HepG2 (cell line): Measurements from ENCODE around the gene KLHL8. TPM values are rescaled to one million over a fixed set of nuclear protein-coding genes. Genes with fewer than 3 reads are reported as not detected.

Experiments
- ATAC-seq: fragments of 200-7000 bp; cut with Tn5 transposase; 3 replicates; pipeline ENCODE4 v1.9.1; 2020; ENCODE audit warnings: mild to moderate bottlenecking, moderate library complexity
- BruUV-seq: library from RNA; stranded (reverse); fragments of 400-500 nt; replicated peaks from 2 replicates; lab custom pipeline; 2021; lab: Mats Ljungman, UMichigan
- CTCF ChIA-PET: fragments of 300-600 bp; formaldehyde crosslinking; extraction: SDS; loops from one replicate; lab custom pipeline; 2021; ENCODE audit warnings: low total read pairs, inconsistent platforms, low intra/inter-chr PET ratio; lab: Yijun Ruan, JAX
- POLR2A ChIA-PET: fragments of 350-600 bp; sonication (Branson Sonifier 250); formaldehyde crosslinking; loops from one replicate; lab custom pipeline; 2020; ENCODE audit warnings: antibody characterized with exemption, inconsistent platforms; lab: Yijun Ruan, JAX
- DNase-seq: peaks from one replicate; pipeline ENCODE4 v3.0.0-alpha.2; 2015; ENCODE audit warnings: low spot score
- FAIRE-seq: peaks from 3 replicates; lab custom pipeline; 2011; peaks lifted over from hg19 to GRCh38; lab: Jason Lieb, UNC
- H2AFZ ChIP-seq: one replicate; pipeline ENCODE4 v1.6.1; 2011; ENCODE audit warnings: low read length, inconsistent platforms
- H3K27ac ChIP-seq: fragments of 300-600 bp; 3 replicates; pipeline ENCODE4 v1.8.0; 2011; ENCODE audit warnings: mixed run types, mild to moderate bottlenecking, mixed read lengths, low read length, inconsistent platforms; ENCODE audit not compliant: insufficient read depth; ENCODE audit errors: extremely low read length
- H3K27me3 ChIP-seq, 2 experiments: fragments of 200-600 bp in 1 of 2; 2 replicates in 1 of 2; 3 replicates in 1 of 2; pipeline versions ENCODE4 v1.6.0 to v1.8.0; 2011; ENCODE audit warnings: low read length in 2 of 2, mild to moderate bottlenecking in 2 of 2, moderate library complexity in 2 of 2, inconsistent platforms in 1 of 2; ENCODE audit not compliant: insufficient read depth in 2 of 2, control insufficient read depth in 1 of 2
- H3K36me3 ChIP-seq, 2 experiments: fragments of 200-600 bp in 1 of 2; replicated peaks in 1 of 2; 2 replicates in 1 of 2; 3 replicates in 1 of 2; pipeline versions ENCODE4 v1.5.1 to v1.8.0; 2011; ENCODE audit warnings: low read length in 2 of 2, inconsistent platforms in 1 of 2; ENCODE audit not compliant: insufficient read depth in 2 of 2, control insufficient read depth in 1 of 2
- H3K4me1 ChIP-seq: 2 replicates; pipeline ENCODE4 v1.5.1; 2012; ENCODE audit warnings: low read length, inconsistent platforms; ENCODE audit not compliant: insufficient read depth
- H3K4me2 ChIP-seq: 2 replicates; pipeline ENCODE4 v1.6.0; 2011; ENCODE audit warnings: low read depth, low read length, inconsistent platforms
- H3K4me3 ChIP-seq, 3 experiments: fragments of 200-600 bp in 1 of 3; sonication (generic), shearing (Covaris generic) in 1 of 3; replicated peaks in 1 of 3; 2 replicates each; pipeline ENCODE4 v1.5.1; 2011 to 2016; ENCODE audit warnings: low read length in 3 of 3, inconsistent platforms in 2 of 3, low read depth in 2 of 3, mild to moderate bottlenecking in 2 of 3, control low read depth in 1 of 3, mixed read lengths in 1 of 3; ENCODE audit not compliant: insufficient read depth in 1 of 3
- H3K79me2 ChIP-seq: one replicate; pipeline ENCODE4 v1.6.1; 2011; ENCODE audit warnings: low read length, inconsistent platforms; ENCODE audit not compliant: insufficient read depth
- H3K9ac ChIP-seq: 2 replicates; pipeline ENCODE4 v1.6.0; 2011; ENCODE audit warnings: mild to moderate bottlenecking, low read depth, low read length, inconsistent platforms; ENCODE audit not compliant: insufficient read depth
- H3K9me3 ChIP-seq: 2 replicates; pipeline ENCODE4 v1.5.1; 2012; ENCODE audit warnings: mild to moderate bottlenecking, low read length
- H4K20me1 ChIP-seq: 2 replicates; pipeline ENCODE4 v1.6.0; 2011; ENCODE audit warnings: inconsistent platforms, mild to moderate bottlenecking, low read length, moderate library complexity; ENCODE audit not compliant: insufficient read depth
- ARNTL ChIP-seq: sonication (generic); formaldehyde crosslinking; IDR thresholded peaks from 2 replicates; pipeline ENCODE4 v1.4.0; 2020; ENCODE audit warnings: mild to moderate bottlenecking, missing genetic modification reagents
- ATAD3A ChIP-seq: sonication (generic); formaldehyde crosslinking; IDR thresholded peaks from 2 replicates; pipeline ENCODE4 v1.4.0; 2020; ENCODE audit warnings: missing genetic modification reagents
- ATF3 ChIP-seq: sonication (generic); formaldehyde crosslinking; IDR thresholded peaks from 2 replicates; pipeline ENCODE4 v1.4.0; 2020; ENCODE audit warnings: missing genetic modification reagents
- BRCA1 ChIP-seq: sonication (generic); formaldehyde crosslinking; IDR thresholded peaks from 2 replicates; pipeline ENCODE4 v1.4.0; 2020; ENCODE audit warnings: missing genetic modification reagents
- CEBPB ChIP-seq: IDR thresholded peaks from 2 replicates; pipeline ENCODE4 v1.6.1; 2011; ENCODE audit warnings: low read depth, low read length, improper control_type of control experiment, borderline replicate concordance
- HOXA3 ChIP-seq: sonication (generic); formaldehyde crosslinking; IDR thresholded peaks from 2 replicates; pipeline ENCODE4 v1.5.0; 2020; ENCODE audit warnings: missing genetic modification reagents
- HOXA5 ChIP-seq: sonication (generic); formaldehyde crosslinking; IDR thresholded peaks from 2 replicates; pipeline ENCODE4 v1.4.0; 2020; ENCODE audit warnings: missing genetic modification reagents
- IRF2 ChIP-seq: IDR thresholded peaks from 2 replicates; pipeline ENCODE4 v1.6.1; 2018; ENCODE audit warnings: missing genetic modification reagents, missing compliant biosample characterization
- KLF16 ChIP-seq, 2 experiments: sonication (generic) in 1 of 2; formaldehyde crosslinking in 1 of 2; IDR thresholded peaks; 2 replicates each; pipeline versions ENCODE4 v1.6.1 to v1.8.0; 2016 to 2023; ENCODE audit warnings: missing genetic modification reagents in 2 of 2, missing compliant biosample characterization in 1 of 2
- KMT2B ChIP-seq: IDR thresholded peaks from 2 replicates; pipeline ENCODE4 v1.6.1; 2016; ENCODE audit warnings: missing genetic modification reagents, missing compliant biosample characterization
- MED13 ChIP-seq: sonication (generic); formaldehyde crosslinking; IDR thresholded peaks from 2 replicates; pipeline ENCODE4 v1.5.0; 2020; ENCODE audit warnings: missing genetic modification reagents
- NFYB ChIP-seq: sonication (generic); formaldehyde crosslinking; IDR thresholded peaks from 2 replicates; pipeline ENCODE4 v1.4.0; 2020; ENCODE audit warnings: missing genetic modification reagents
- RCOR2 ChIP-seq: IDR thresholded peaks from 2 replicates; pipeline ENCODE4 v1.6.1; 2016; ENCODE audit warnings: missing biosample characterization, missing genetic modification reagents
- TRAFD1 ChIP-seq: sonication (generic); formaldehyde crosslinking; IDR thresholded peaks from 2 replicates; pipeline ENCODE4 v1.5.1; 2020; ENCODE audit warnings: missing genetic modification reagents, mild to moderate bottlenecking, borderline replicate concordance
- ZFYVE20 ChIP-seq: sonication (generic); formaldehyde crosslinking; IDR thresholded peaks from 2 replicates; pipeline ENCODE4 v1.8.0; 2023; ENCODE audit warnings: low read depth, mild to moderate bottlenecking, moderate library complexity, missing genetic modification reagents, borderline replicate concordance
- ZNF24 ChIP-seq: fragments of 450-650 bp; IDR thresholded peaks from 2 replicates; pipeline ENCODE4 v1.6.1; 2017; ENCODE audit warnings: antibody characterized with exemption, mild to moderate bottlenecking
- ZNF639 ChIP-seq: conservative IDR thresholded peaks from 2 replicates; pipeline ENCODE4 v1.6.1; 2018; ENCODE audit warnings: missing genetic modification reagents
- WGBS: methylation state at CpG from one replicate; pipeline ENCODE4 v1.1.6; 2017; ENCODE audit warnings: low lambda C conversion rate; 5-methylcytosine and 5-hydroxymethylcytosine counted together
- in situ Hi-C: cut with HindIII; loops from 2 replicates; pipeline ENCODE4 v1.10.0; 2017; ENCODE audit warnings: low pct_unique_long_range_greater_than_20kb; ENCODE audit not compliant: extremely low pct_ligation_motif_present
- intact Hi-C: fragments of 100-400 bp; cut with micrococcal nuclease; formaldehyde crosslinking; loops from one replicate; pipeline ENCODE4 v1.10.0; 2022; ENCODE audit not compliant: unreplicated experiment
- polyA plus RNA-seq, 8 experiments: library from polyadenylated mRNA; depleted of rRNA in 3 of 8; stranded (reverse) in 7 of 8; unstranded in 1 of 8; fragments of >200 nt; fragmentation: Illumina TruSeq in 4 of 8; extraction: Trizol in 4 of 8; gene quantifications; 2 replicates each; pipeline versions ENCODE4 v1.2.1 to v1.2.3, GENCODE V29; 2011 to 2016; ENCODE audit warnings: low read depth in 4 of 8, missing spikeins in 1 of 8, mixed read lengths in 1 of 8; ENCODE audit not compliant: insufficient read depth in 1 of 8
- total RNA-seq, 5 experiments: library from RNA; depleted of rRNA; stranded (reverse); fragments of >200 nt; fragmentation: Illumina TruSeq; extraction: Trizol; gene quantifications; 2 replicates each; pipeline ENCODE4 v1.2.3, GENCODE V29; 2016; ENCODE audit warnings: low read depth in 1 of 5

The KLHL8 gene
- total and polyA plus RNA-seq, 2 of the 13 experiments (the other 11 are each of a cell fraction or from before 2014, with no cell fraction given) = 2.8 to 11.7 TPM

GRCh38 chr4:87228262-87228860 is 7.9 kb upstream of the KLHL8 start:
- no peak for FAIRE-seq
- ChIA-PET POLR2A (no interaction called here), CTCF (no interaction called here)
- Histone ChIP-seq H3K4me2 (no peak overlapping the region), H3K36me3 (no peaks in the 10 kb centered on the region), H2AFZ (no peak overlapping the region), H3K9ac (no peak overlapping the region), H4K20me1 (no peaks in the 10 kb centered on the region), H3K27ac (no peak overlapping the region), H3K4me1 (0 out of 2 replicates have a peak, but pooled peaks cover 9% of the 10 kb centered on the region), H3K4me3 (no peak overlapping the region), H3K27me3 (peaks cover 0 to 1% of the 10 kb centered on the region in 2 experiments; a peak in 1 of 5 replicates), H3K79me2 (no peaks in the 10 kb centered on the region), H3K9me3 (no peaks in the 10 kb centered on the region)
- no peak for ATAC-seq
- BruUV-seq = no TSS peak
- 46% methylated on average over 2 of the region's 2 CpGs for WGBS
- in situ Hi-C loops (no loop called here), intact Hi-C loops (no loop called here)
- no peak for DNase-seq
- TF ChIP-seq CEBPB (0 out of 2 replicates have a peak, but pooled peaks have one; percentile 4), NFYB (CRISPR knock-in tag) (no peak), KMT2B (CRISPR knock-in tag) (no peak), ZNF24 (no peak), BRCA1 (CRISPR knock-in tag) (no peak), RCOR2 (CRISPR knock-in tag) (no peak)

- ChIA-PET CTCF (no interaction called here), POLR2A (no interaction called here)
- H3K4me1 ChIP-seq = 0 out of 2 replicates have a peak, but pooled peaks cover 9% of the 10 kb centered on the region
- H3K4me2 ChIP-seq = no peak overlapping the region
- no peaks in the 10 kb centered on the region for H3K36me3 ChIP-seq
- intact Hi-C loops (no loop called here), in situ Hi-C loops (no loop called here)
- DNase-seq (no peak), ATAC-seq (no peak), FAIRE-seq (no peak)
- no peak overlapping the region for H3K9ac ChIP-seq
- no peak overlapping the region for H2AFZ ChIP-seq
- no TSS peak for BruUV-seq
- H3K9me3 ChIP-seq = no peaks in the 10 kb centered on the region
- H3K79me2 ChIP-seq = no peaks in the 10 kb centered on the region
- H3K27me3 ChIP-seq = peaks cover 0 to 2% of the 10 kb centered on the region in 2 experiments; a peak in 1 of 5 replicates
- WGBS = 73% methylated on average over 1 of the region's 1 CpG
- H3K4me3 ChIP-seq = no peak overlapping the region
- H4K20me1 ChIP-seq = no peaks in the 10 kb centered on the region
- no peak overlapping the region for H3K27ac ChIP-seq
- TF ChIP-seq ZFYVE20 (CRISPR knock-in tag) (no peak), HOXA5 (CRISPR knock-in tag) (no peak), MED13 (CRISPR knock-in tag) (no peak), ATAD3A (CRISPR knock-in tag) (no peak), ARNTL (no peak), IRF2 (no peak), ZNF639 (CRISPR knock-in tag) (no peak), ATF3 (CRISPR knock-in tag) (no peak), HOXA3 (CRISPR knock-in tag) (no peak), TRAFD1 (CRISPR knock-in tag) (no peak), KLF16 (CRISPR knock-in tag; IDR thresholded peaks at IDR 0.05) (no peak)
These were observed 7.3 kb upstream of the KLHL8 start for GRCh38 chr4:87227751-87228151.
